ENCODE data around the gene LETM1.

Gene LETM1

GRCh38 chr4:1783015-1783414 is 72.9 kb downstream of the LETM1 start:
- Histone ChIP-seq H2BK120ac (ENCODE audit: low read depth, low read length) (no peak overlapping the region), H3K9me3 (replicated peaks in 1 of 2; ENCODE audit: control insufficient read depth in 2 of 2, insufficient read depth in 1 of 2, low read depth in 1 of 2, low read length in 2 of 2) (no peaks in the 10 kb centered on the region), H3K27me3 (ENCODE audit: control insufficient read depth in 3 of 3, insufficient read depth in 3 of 3, low read depth in 1 of 3, low read length in 3 of 3) (peaks cover 0 to 11% (median 0%) of the 10 kb centered on the region in 3 experiments), H2BK12ac (ENCODE audit: low read length) (no peak overlapping the region), H2BK5ac (ENCODE audit: low read length) (no peak overlapping the region), H3K14ac (ENCODE audit: low read length) (no peak overlapping the region), H3K79me1 (ENCODE audit: low read depth, low read length) (peaks cover 2% of the 10 kb centered on the region), H3K4me1 (ENCODE audit: control insufficient read depth in 2 of 2, insufficient read depth in 1 of 2, low read depth in 1 of 2, low read length in 2 of 2) (peaks cover 20 to 55% of the 10 kb centered on the region in 2 donors), H3K18ac (ENCODE audit: low read length) (no peak overlapping the region), H3K4me2 (ENCODE audit: insufficient read depth, low read length, poor library complexity, severe bottlenecking) (no peak overlapping the region), H2BK15ac (ENCODE audit: low read length) (peak overlapping the region; percentile 98), H3K4me3 (ENCODE audit: low read length in 2 of 2) (no peak overlapping the region), H3K9ac (ENCODE audit: low read depth, low read length, poor library complexity) (no peak overlapping the region), H2AFZ (ENCODE audit: low read length) (no peak overlapping the region), H3K4ac (ENCODE audit: low read length) (no peak overlapping the region), H4K8ac (ENCODE audit: low read depth, low read length) (no peak overlapping the region), H3K23ac (ENCODE audit: low read depth, low read length, poor library complexity) (no peak overlapping the region), H2AK5ac (ENCODE audit: low read depth, low read length) (peak overlapping the region; percentile 94), H3K36me3 (replicated peaks in 1 of 2; ENCODE audit: control insufficient read depth in 2 of 2, insufficient read depth in 2 of 2, low read length in 2 of 2) (no peaks in the 10 kb centered on the region), H3K27ac (replicated peaks; ENCODE audit: low read length) (no peak overlapping the region), H4K91ac (ENCODE audit: low read depth, low read length, poor library complexity) (no peak overlapping the region)
- DNase-seq (ENCODE audit: low spot score), result no peak
- no CpG with 5 or more reads among the region's 10 CpGs for WGBS, 2 donors (ENCODE audit: extremely low coverage in 2 of 2, insufficient read length in 2 of 2, insufficient replicate concordance in 1 of 2)

- WGBS, 2 donors (ENCODE audit: extremely low coverage in 2 of 2, insufficient read length in 2 of 2, insufficient replicate concordance in 1 of 2), result no CpG with 5 or more reads among the region's 14 CpGs
- Histone ChIP-seq H3K4ac (ENCODE audit: low read length) (no peak overlapping the region), H2AK5ac (ENCODE audit: low read depth, low read length) (peak overlapping the region; percentile 100), H4K91ac (ENCODE audit: low read depth, low read length, poor library complexity) (peak overlapping the region; percentile 85), H2BK5ac (ENCODE audit: low read length) (peak overlapping the region; percentile 53), H4K8ac (ENCODE audit: low read depth, low read length) (no peak overlapping the region), H2BK12ac (ENCODE audit: low read length) (peak overlapping the region; percentile 100), H3K27ac (replicated peaks; ENCODE audit: low read length) (no peak overlapping the region), H2BK120ac (ENCODE audit: low read depth, low read length) (peak overlapping the region; percentile 95), H3K14ac (ENCODE audit: low read length) (no peak overlapping the region), H3K4me2 (ENCODE audit: insufficient read depth, low read length, poor library complexity, severe bottlenecking) (no peak overlapping the region), H2BK15ac (ENCODE audit: low read length) (peak overlapping the region; percentile 98), H3K27me3 (ENCODE audit: control insufficient read depth in 3 of 3, insufficient read depth in 3 of 3, low read depth in 1 of 3, low read length in 3 of 3) (peaks cover 0 to 2% (median 0%) of the 10 kb centered on the region in 3 experiments), H3K9me3 (replicated peaks in 1 of 2; ENCODE audit: control insufficient read depth in 2 of 2, insufficient read depth in 1 of 2, low read depth in 1 of 2, low read length in 2 of 2) (no peaks in the 10 kb centered on the region), H3K36me3 (replicated peaks in 1 of 2; ENCODE audit: control insufficient read depth in 2 of 2, insufficient read depth in 2 of 2, low read length in 2 of 2) (no peaks in the 10 kb centered on the region), H3K23ac (ENCODE audit: low read depth, low read length, poor library complexity) (peak overlapping the region; percentile 80), H2AFZ (ENCODE audit: low read length) (no peak overlapping the region), H3K79me1 (ENCODE audit: low read depth, low read length) (no peaks in the 10 kb centered on the region), H3K18ac (ENCODE audit: low read length) (peak overlapping the region; percentile 99), H3K4me1 (ENCODE audit: control insufficient read depth in 2 of 2, insufficient read depth in 1 of 2, low read depth in 1 of 2, low read length in 2 of 2) (peaks cover 43 to 62% of the 10 kb centered on the region in 2 donors), H3K4me3 (ENCODE audit: low read length in 2 of 2) (no peak overlapping the region), H3K9ac (ENCODE audit: low read depth, low read length, poor library complexity) (no peak overlapping the region)
- no peak for DNase-seq (ENCODE audit: low spot score)
Measured at GRCh38 chr4:1780435-1780834, 75.5 kb downstream of the LETM1 start.

GRCh38 chr4:1779588-1780382 is 76.2 kb downstream of the LETM1 start:
- peaks cover 40 to 57% of the 10 kb centered on the region in 2 donors for H3K4me1 ChIP-seq (ENCODE audit: control insufficient read depth in 2 of 2, insufficient read depth in 1 of 2, low read depth in 1 of 2, low read length in 2 of 2)

GRCh38 chr4:1778642-1779392 is 77.1 kb downstream of the LETM1 start:
- Histone ChIP-seq H2AFZ (ENCODE audit: low read length) (peak overlapping the region; percentile 19), H3K27me3 (ENCODE audit: control insufficient read depth in 3 of 3, insufficient read depth in 3 of 3, low read depth in 1 of 3, low read length in 3 of 3) (peaks cover 0 to 13% (median 1%) of the 10 kb centered on the region in 3 experiments), H4K91ac (ENCODE audit: low read depth, low read length, poor library complexity) (peak overlapping the region; percentile 96), H3K14ac (ENCODE audit: low read length) (peak overlapping the region; percentile 97), H2BK120ac (ENCODE audit: low read depth, low read length) (peak overlapping the region; percentile 95), H2AK5ac (ENCODE audit: low read depth, low read length) (peak overlapping the region; percentile 100), H2BK12ac (ENCODE audit: low read length) (peak overlapping the region; percentile 100), H2BK5ac (ENCODE audit: low read length) (peak overlapping the region; percentile 93), H3K9ac (ENCODE audit: low read depth, low read length, poor library complexity) (peak overlapping the region; percentile 82), H3K18ac (ENCODE audit: low read length) (peak overlapping the region; percentile 99), H3K23ac (ENCODE audit: low read depth, low read length, poor library complexity) (peak overlapping the region; percentile 51), H3K36me3 (replicated peaks in 1 of 2; ENCODE audit: control insufficient read depth in 2 of 2, insufficient read depth in 2 of 2, low read length in 2 of 2) (no peaks in the 10 kb centered on the region), H3K4me1 (ENCODE audit: control insufficient read depth in 2 of 2, insufficient read depth in 1 of 2, low read depth in 1 of 2, low read length in 2 of 2) (peaks cover 41 to 54% of the 10 kb centered on the region in 2 donors), H2BK15ac (ENCODE audit: low read length) (peak overlapping the region; percentile 98), H3K4me3 (ENCODE audit: low read length in 2 of 2) (no peak overlapping the region), H3K27ac (replicated peaks; ENCODE audit: low read length) (peak overlapping the region; percentile 74), H3K9me3 (replicated peaks in 1 of 2; ENCODE audit: control insufficient read depth in 2 of 2, insufficient read depth in 1 of 2, low read depth in 1 of 2, low read length in 2 of 2) (no peaks in the 10 kb centered on the region), H4K8ac (ENCODE audit: low read depth, low read length) (peak overlapping the region; percentile 20), H3K4ac (ENCODE audit: low read length) (peak overlapping the region; percentile 100), H3K79me1 (ENCODE audit: low read depth, low read length) (peaks cover 3% of the 10 kb centered on the region), H3K4me2 (ENCODE audit: insufficient read depth, low read length, poor library complexity, severe bottlenecking) (no peak overlapping the region)
- DNase-seq (ENCODE audit: low spot score), result no peak
- no CpG with 5 or more reads among the region's 18 CpGs for WGBS, 2 donors (ENCODE audit: extremely low coverage in 2 of 2, insufficient read length in 2 of 2, insufficient replicate concordance in 1 of 2)

More at GRCh38 chr4:1779588-1780382, 76.2 kb downstream of the LETM1 start:
- peak overlapping the region; percentile 80 for H3K23ac ChIP-seq (ENCODE audit: low read depth, low read length, poor library complexity)
- no peak overlapping the region for H3K4me3 ChIP-seq (ENCODE audit: low read length in 2 of 2)
- no peak overlapping the region for H3K27ac ChIP-seq (replicated peaks; ENCODE audit: low read length)
- no peaks in the 10 kb centered on the region for H3K9me3 ChIP-seq (replicated peaks in 1 of 2; ENCODE audit: control insufficient read depth in 2 of 2, insufficient read depth in 1 of 2, low read depth in 1 of 2, low read length in 2 of 2)
- no peak for DNase-seq (ENCODE audit: low spot score)
- peaks cover 0 to 4% (median 0%) of the 10 kb centered on the region in 3 experiments for H3K27me3 ChIP-seq (ENCODE audit: control insufficient read depth in 3 of 3, insufficient read depth in 3 of 3, low read depth in 1 of 3, low read length in 3 of 3)
- H2BK15ac ChIP-seq (ENCODE audit: low read length), result peak overlapping the region; percentile 98
- no peak overlapping the region for H3K4me2 ChIP-seq (ENCODE audit: insufficient read depth, low read length, poor library complexity, severe bottlenecking)
- peak overlapping the region; percentile 95 for H2BK120ac ChIP-seq (ENCODE audit: low read depth, low read length)
- WGBS, 2 donors (ENCODE audit: extremely low coverage in 2 of 2, insufficient read length in 2 of 2, insufficient replicate concordance in 1 of 2), result no CpG with 5 or more reads among the region's 18 CpGs
- no peak overlapping the region for H3K4ac ChIP-seq (ENCODE audit: low read length)
- H2BK12ac ChIP-seq (ENCODE audit: low read length), result peak overlapping the region; percentile 100
- H3K14ac ChIP-seq (ENCODE audit: low read length), result no peak overlapping the region
- H3K18ac ChIP-seq (ENCODE audit: low read length), result peak overlapping the region; percentile 99
- no peak overlapping the region for H4K8ac ChIP-seq (ENCODE audit: low read depth, low read length)
- H3K9ac ChIP-seq (ENCODE audit: low read depth, low read length, poor library complexity), result peak overlapping the region; percentile 60
- H3K36me3 ChIP-seq (replicated peaks in 1 of 2; ENCODE audit: control insufficient read depth in 2 of 2, insufficient read depth in 2 of 2, low read length in 2 of 2), result no peaks in the 10 kb centered on the region
- H2AK5ac ChIP-seq (ENCODE audit: low read depth, low read length), result peak overlapping the region; percentile 100
- peak overlapping the region; percentile 85 for H4K91ac ChIP-seq (ENCODE audit: low read depth, low read length, poor library complexity)
- H2BK5ac ChIP-seq (ENCODE audit: low read length), result peak overlapping the region; percentile 93
- peak overlapping the region; percentile 38 for H2AFZ ChIP-seq (ENCODE audit: low read length)
- H3K79me1 ChIP-seq (ENCODE audit: low read depth, low read length), result no peaks in the 10 kb centered on the region

Data from neuronal stem cell (in vitro differentiated cells).